A673 (cell line): Measurements from ENCODE around the gene HELZ.

Experiments used
- CTCF ChIP-seq: fragments of 300-800, 200-600 bp; sonication (generic); conservative IDR thresholded peaks from 2 replicates; pipeline ENCODE4 v1.5.1; 2017; ENCODE audit warnings: low read depth, mild to moderate bottlenecking, antibody characterized with exemption, low read length, moderate library complexity, mixed read lengths
- EZH2 ChIP-seq: fragments of 200-600 bp; sonication (generic); IDR thresholded peaks from 2 replicates; pipeline ENCODE4 v1.6.1; 2017; ENCODE audit warnings: borderline replicate concordance, low read depth, mild to moderate bottlenecking, mixed read lengths, antibody characterized with exemption, low read length; ENCODE audit not compliant: poor library complexity, severe bottlenecking

GRCh38 chr17:67293251-67294203 lies 48.5 kb upstream of the HELZ start:
- TF ChIP-seq CTCF (peak; percentile 85), EZH2 (no peak)
